OCI-LY7 (cell line): ENCODE results near the gene ZNF775. TPM values are rescaled to one million over a fixed set of nuclear protein-coding genes. Genes with fewer than 3 reads are reported as not detected.

ENCODE experiments used
- BruUV-seq: library from RNA; stranded (reverse); fragments of 400-500 nt; replicated peaks from 2 replicates; lab custom pipeline; 2021; lab: Mats Ljungman, UMichigan
- CTCF ChIA-PET: fragments of 300-600 bp; sonication (Branson Sonifier 250); formaldehyde crosslinking; loops from one replicate; lab custom pipeline; 2022; ENCODE audit warnings: antibody characterized with exemption; ENCODE audit not compliant: unreplicated experiment; lab: Charles Lee
- POLR2A ChIA-PET: fragments of 300-600 bp; sonication (Branson Sonifier 250); formaldehyde crosslinking; loops from one replicate; lab custom pipeline; 2022; ENCODE audit warnings: antibody characterized with exemption; lab: Charles Lee
- DNase-seq: peaks from one replicate; pipeline ENCODE4 v3.0.0-alpha.2; 2015; ENCODE audit warnings: low spot score
- H2AFZ ChIP-seq: fragments of 200-600 bp; sonication (generic), shearing (Covaris generic); 2 replicates; pipeline ENCODE4 v1.6.1; 2014; ENCODE audit warnings: mild to moderate bottlenecking, antibody characterized with exemption, low read length, moderate library complexity
- H3K27ac ChIP-seq: fragments of 200-600 bp; sonication (generic); 2 replicates; pipeline ENCODE4 v1.5.1; 2014; ENCODE audit warnings: mixed run types, low read depth, mild to moderate bottlenecking, moderate library complexity, low read length, inconsistent platforms; ENCODE audit not compliant: poor library complexity, severe bottlenecking
- H3K36me3 ChIP-seq: fragments of 200-600 bp; sonication (generic); 2 replicates; pipeline ENCODE4 v1.6.1; 2014; ENCODE audit warnings: mild to moderate bottlenecking, antibody characterized with exemption, low read length, moderate library complexity, mixed read lengths; ENCODE audit not compliant: insufficient read depth
- H3K4me1 ChIP-seq: fragments of 200-600 bp; sonication (generic); 2 replicates; pipeline ENCODE4 v1.5.1; 2014; ENCODE audit warnings: mild to moderate bottlenecking, low read length; ENCODE audit not compliant: insufficient read depth, poor library complexity, severe bottlenecking
- H3K4me2 ChIP-seq: fragments of 200-600 bp; sonication (generic); 2 replicates; pipeline ENCODE4 v1.6.1; 2014; ENCODE audit warnings: mild to moderate bottlenecking, low read length
- H3K4me3 ChIP-seq: fragments of 200-600 bp; sonication (generic); 2 replicates; pipeline ENCODE4 v1.5.1; 2014; ENCODE audit warnings: mild to moderate bottlenecking, low read depth, low read length; ENCODE audit not compliant: poor library complexity, severe bottlenecking
- H3K79me2 ChIP-seq: fragments of 200-600 bp; sonication (generic); 2 replicates; pipeline ENCODE4 v1.6.1; 2016; ENCODE audit warnings: low read depth, mild to moderate bottlenecking, low read length, moderate library complexity, mixed read lengths; ENCODE audit not compliant: insufficient read depth
- H3K9me2 ChIP-seq: fragments of 200-600 bp; sonication (generic); 2 replicates; pipeline ENCODE4 v1.6.1; 2016; ENCODE audit warnings: mild to moderate bottlenecking, low read length, mixed read lengths; ENCODE audit not compliant: insufficient read depth
- H3K9me3 ChIP-seq: fragments of 200-600 bp; sonication (generic); 2 replicates; pipeline ENCODE4 v1.6.1; 2014; ENCODE audit warnings: mild to moderate bottlenecking, mixed run types, low read length, mixed read lengths
- H4K20me1 ChIP-seq: fragments of 200-600 bp; sonication (generic); 2 replicates; pipeline ENCODE4 v1.6.1; 2014; ENCODE audit warnings: mild to moderate bottlenecking, antibody characterized with exemption, low read length, moderate library complexity, mixed read lengths; ENCODE audit not compliant: insufficient read depth
- EZH2phosphoT487 ChIP-seq: fragments of 200-600 bp; sonication (generic); IDR thresholded peaks from 2 replicates; pipeline ENCODE4 v1.6.1; 2018; ENCODE audit warnings: low read depth, borderline replicate concordance, mild to moderate bottlenecking, mixed run types, antibody characterized with exemption, low read length, moderate library complexity, mixed read lengths
- intact Hi-C: fragments of 100-400 bp; cut with micrococcal nuclease; formaldehyde crosslinking; loops from one replicate; pipeline ENCODE4 v1.10.0; 2022; ENCODE audit not compliant: unreplicated experiment
- total RNA-seq, 2 experiments: library from RNA; depleted of rRNA in 1 of 2; stranded (reverse); fragments of >200 nt in 1 of 2; shearing (Covaris generic) in 1 of 2; gene quantifications; 2 replicates each; pipeline ENCODE4 v1.2.3, GENCODE V29; 2014 to 2022
- TF ChIP-seq, protein P1 (sequence below): fragments of 200-600 bp; sonication (generic); conservative IDR thresholded peaks from 2 replicates; pipeline ENCODE4 v1.5.1; 2014; ENCODE audit warnings: mild to moderate bottlenecking, antibody characterized with exemption, low read length, moderate library complexity, mixed read lengths

The ZNF775 gene
- total RNA-seq, 2 experiments from 2014 or later = 4.7 to 6.5 TPM

DNA sequence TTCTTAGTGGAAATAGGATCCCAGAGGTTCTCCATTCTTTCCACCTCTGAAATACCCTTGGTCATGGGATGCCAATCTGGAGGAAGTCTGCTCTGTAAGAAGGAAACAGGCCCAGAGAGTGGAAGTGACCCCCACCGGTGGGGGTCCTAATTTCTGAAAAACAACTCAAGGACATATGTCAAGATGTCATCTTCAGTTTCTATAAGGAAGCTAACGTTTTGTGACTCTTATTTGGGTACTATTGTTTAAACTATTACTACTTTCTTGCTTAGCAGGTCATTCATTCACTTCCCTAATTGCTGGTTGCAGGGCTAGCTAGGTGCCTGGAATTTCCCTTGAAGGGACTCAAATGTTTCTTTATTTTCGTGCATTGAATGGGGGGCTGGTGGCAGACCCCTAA lies 1.9 kb upstream of the ZNF775 start:
- Histone ChIP-seq H3K79me2 (no peaks in the 10 kb centered on the region), H3K4me2 (peak overlapping the region; percentile 94), H4K20me1 (no peaks in the 10 kb centered on the region), H3K4me3 (peak overlapping the region; percentile 93), H3K9me2 (no peaks in the 10 kb centered on the region), H3K27ac (peak overlapping the region; percentile 24), H3K4me1 (peaks cover 66% of the 10 kb centered on the region), H3K36me3 (no peaks in the 10 kb centered on the region), H3K9me3 (no peaks in the 10 kb centered on the region), H2AFZ (no peak overlapping the region)
- BruUV-seq = no TSS peak
- POLR2A ChIA-PET = interaction anchor here (1.0 to 2.1 kb wide), 6 partner anchors 8 to 30 kb away, joined by 3 to 16 read pairs (median 11); partner anchors contain the start of gene REPIN1
- peak; percentile 33 for DNase-seq
- CTCF ChIA-PET = no interaction called here
- intact Hi-C loops = loop anchor here (10.0 kb wide), 2 partner anchors 512 to 598 kb away; partner anchors contain the start of gene KCNH2
- TF ChIP-seq, protein P1, sequence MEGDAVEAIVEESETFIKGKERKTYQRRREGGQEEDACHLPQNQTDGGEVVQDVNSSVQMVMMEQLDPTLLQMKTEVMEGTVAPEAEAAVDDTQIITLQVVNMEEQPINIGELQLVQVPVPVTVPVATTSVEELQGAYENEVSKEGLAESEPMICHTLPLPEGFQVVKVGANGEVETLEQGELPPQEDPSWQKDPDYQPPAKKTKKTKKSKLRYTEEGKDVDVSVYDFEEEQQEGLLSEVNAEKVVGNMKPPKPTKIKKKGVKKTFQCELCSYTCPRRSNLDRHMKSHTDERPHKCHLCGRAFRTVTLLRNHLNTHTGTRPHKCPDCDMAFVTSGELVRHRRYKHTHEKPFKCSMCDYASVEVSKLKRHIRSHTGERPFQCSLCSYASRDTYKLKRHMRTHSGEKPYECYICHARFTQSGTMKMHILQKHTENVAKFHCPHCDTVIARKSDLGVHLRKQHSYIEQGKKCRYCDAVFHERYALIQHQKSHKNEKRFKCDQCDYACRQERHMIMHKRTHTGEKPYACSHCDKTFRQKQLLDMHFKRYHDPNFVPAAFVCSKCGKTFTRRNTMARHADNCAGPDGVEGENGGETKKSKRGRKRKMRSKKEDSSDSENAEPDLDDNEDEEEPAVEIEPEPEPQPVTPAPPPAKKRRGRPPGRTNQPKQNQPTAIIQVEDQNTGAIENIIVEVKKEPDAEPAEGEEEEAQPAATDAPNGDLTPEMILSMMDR = no peak
- TF ChIP-seq EZH2phosphoT487 = no peak

DNA sequence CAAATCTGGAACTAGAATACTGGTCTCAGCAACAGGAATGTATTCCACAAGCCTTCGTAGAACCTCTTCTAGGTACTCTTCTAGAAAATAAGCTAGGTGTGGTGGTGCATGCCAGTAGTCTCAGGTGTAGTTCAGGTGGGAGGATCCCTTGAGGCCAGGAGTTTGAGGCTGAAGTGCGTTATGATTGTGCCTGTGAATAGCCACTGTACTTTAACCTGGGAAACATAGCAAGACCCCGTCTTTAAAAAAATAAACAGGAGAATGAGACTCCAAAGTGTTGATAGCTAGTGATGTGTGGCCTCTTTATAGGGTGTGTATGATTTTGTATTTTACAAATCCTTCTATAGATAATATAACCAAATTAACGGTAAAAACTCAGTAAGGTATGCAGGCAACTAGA lies 1.5 kb upstream of the ZNF775 start:
- Histone ChIP-seq H2AFZ (no peak overlapping the region), H3K9me3 (no peaks in the 10 kb centered on the region), H3K79me2 (no peaks in the 10 kb centered on the region), H3K4me3 (peak overlapping the region; percentile 93), H3K4me1 (peaks cover 71% of the 10 kb centered on the region), H3K4me2 (peak overlapping the region; percentile 94), H3K36me3 (no peaks in the 10 kb centered on the region), H3K27ac (peak overlapping the region; percentile 24), H4K20me1 (no peaks in the 10 kb centered on the region), H3K9me2 (no peaks in the 10 kb centered on the region)
- intact Hi-C loops = loop anchor here (10.0 kb wide), 2 partner anchors 513 to 597 kb away; partner anchors contain the start of gene KCNH2
- DNase-seq = no peak
- no peak for TF ChIP-seq EZH2phosphoT487
- TF ChIP-seq, protein P1 = no peak
- POLR2A ChIA-PET = interaction anchor here (1.0 to 2.1 kb wide), 6 partner anchors 9 to 29 kb away, joined by 3 to 16 read pairs (median 11); partner anchors contain the start of gene REPIN1
- no TSS peak for BruUV-seq
- CTCF ChIA-PET = interaction anchor here (1.1 kb wide), 1 partner anchor 9 kb away, joined by 3 read pairs; the partner anchor contains the start of gene REPIN1
